Measurements from ENCODE around the gene OPN4. TPM values are rescaled to one million over a fixed set of nuclear protein-coding genes. Genes with fewer than 3 reads are reported as not detected.

OPN4 gene, protein sequence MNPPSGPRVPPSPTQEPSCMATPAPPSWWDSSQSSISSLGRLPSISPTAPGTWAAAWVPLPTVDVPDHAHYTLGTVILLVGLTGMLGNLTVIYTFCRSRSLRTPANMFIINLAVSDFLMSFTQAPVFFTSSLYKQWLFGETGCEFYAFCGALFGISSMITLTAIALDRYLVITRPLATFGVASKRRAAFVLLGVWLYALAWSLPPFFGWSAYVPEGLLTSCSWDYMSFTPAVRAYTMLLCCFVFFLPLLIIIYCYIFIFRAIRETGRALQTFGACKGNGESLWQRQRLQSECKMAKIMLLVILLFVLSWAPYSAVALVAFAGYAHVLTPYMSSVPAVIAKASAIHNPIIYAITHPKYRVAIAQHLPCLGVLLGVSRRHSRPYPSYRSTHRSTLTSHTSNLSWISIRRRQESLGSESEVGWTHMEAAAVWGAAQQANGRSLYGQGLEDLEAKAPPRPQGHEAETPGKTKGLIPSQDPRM
- total RNA-seq: 1 to 10 TPM in 1 of 4 donors, not detected in 3; 1.5 TPM

- TF ChIP-seq EP300 (IDR thresholded peaks at IDR 0.05; ENCODE audit: low read depth): no peak
- TF ChIP-seq POLR2A (IDR thresholded peaks at IDR 0.05): no peak
- no peak for TF ChIP-seq POLR2AphosphoS5 (IDR thresholded peaks at IDR 0.05)
- no peak for TF ChIP-seq CTCF (IDR thresholded peaks at IDR 0.05)
- intact Hi-C loops (cut with DNase I; ENCODE audit: low total_unique reads): no loop called here
- H3K27ac ChIP-seq: no peak within 1 kb of the TSS
- H3K4me3 ChIP-seq: no peak within 1 kb of the TSS
- WGBS, 2 donors (ENCODE audit: low coverage in 1 of 2): 92% methylated on average over 13 of the region's 17 CpGs; no CpG with 5 or more reads in 1 of the 2 donors
- no peaks in the 10 kb centered on the region for H3K36me3 ChIP-seq
- H3K27me3 ChIP-seq: no peaks in the 10 kb centered on the region
- H3K4me1 ChIP-seq: peaks cover 2 to 5% (median 4%) of the 10 kb centered on the region in 4 donors
- in situ Hi-C loops (cut with MboI; ENCODE audit: low pct_ligation_motif_present in 1 of 4, low pct_unique_long_range_greater_than_20kb in 1 of 4, low sequenced_read_pairs in 3 of 4): no loop called here
- H3K9me3 ChIP-seq: no peaks in the 10 kb centered on the region
- DNase-seq: peak; percentile 5
These were observed at the start of gene OPN4 for GRCh38 chr10:86654411-86655172. OPN4 (plus strand) TSS chr10:86654547; CDS start chr10:86654784, 237 bp downstream.

DNA sequence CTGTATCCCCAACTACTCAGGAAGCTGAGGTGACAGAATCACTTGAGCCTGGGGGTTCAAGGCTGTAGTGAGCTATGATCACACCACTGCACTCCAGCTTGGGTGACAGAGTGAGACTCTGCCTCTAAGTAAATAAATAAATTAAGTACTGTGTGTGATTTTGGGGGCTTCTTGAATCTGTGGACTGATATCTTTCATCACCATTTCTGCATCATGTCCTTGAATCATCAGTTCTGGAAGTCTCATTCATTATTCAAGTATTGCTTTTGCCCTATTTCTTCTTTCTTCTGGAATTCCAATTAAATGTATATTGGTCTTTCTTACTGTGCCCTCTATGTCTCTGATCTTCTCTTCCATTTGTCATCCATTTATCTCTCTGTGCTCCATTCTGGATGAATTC is 46.7 kb upstream of the OPN4 start:
- in situ Hi-C loops (cut with MboI; ENCODE audit: low pct_ligation_motif_present in 1 of 4, low pct_unique_long_range_greater_than_20kb in 1 of 4, low sequenced_read_pairs in 3 of 4): no loop called here

GRCh38 chr10:86609920-86610319 is 44.4 kb upstream of the OPN4 start:
- H3K27me3 ChIP-seq: no peaks in the 10 kb centered on the region
- no peaks in the 10 kb centered on the region for H3K4me1 ChIP-seq
- no peaks in the 10 kb centered on the region for H3K36me3 ChIP-seq
- TF ChIP-seq POLR2AphosphoS5 (IDR thresholded peaks at IDR 0.05): no peak
- no peak for TF ChIP-seq CTCF (IDR thresholded peaks at IDR 0.05)
- no peak for TF ChIP-seq POLR2A (IDR thresholded peaks at IDR 0.05)
- no peak for TF ChIP-seq EP300 (IDR thresholded peaks at IDR 0.05; ENCODE audit: low read depth)
- in situ Hi-C loops (cut with MboI; ENCODE audit: low pct_ligation_motif_present in 1 of 4, low pct_unique_long_range_greater_than_20kb in 1 of 4, low sequenced_read_pairs in 3 of 4) (no loop called here), intact Hi-C loops (cut with DNase I; ENCODE audit: low total_unique reads) (no loop called here)
- no peak for DNase-seq
- H3K9me3 ChIP-seq: no peaks in the 10 kb centered on the region
- no peak overlapping the region for H3K4me3 ChIP-seq
- H3K27ac ChIP-seq: no peak overlapping the region

More for the DNA sequence above, 46.7 kb upstream of the OPN4 start:
- intact Hi-C loops (cut with DNase I; ENCODE audit: low total_unique reads): no loop called here
- Histone ChIP-seq H3K4me3 (no peak overlapping the region), H3K27ac (no peak overlapping the region), H3K9me3 (no peaks in the 10 kb centered on the region), H3K4me1 (no peaks in the 10 kb centered on the region), H3K27me3 (no peaks in the 10 kb centered on the region), H3K36me3 (no peaks in the 10 kb centered on the region)
- no peak for TF ChIP-seq POLR2A (IDR thresholded peaks at IDR 0.05)
- no peak for TF ChIP-seq EP300 (IDR thresholded peaks at IDR 0.05; ENCODE audit: low read depth)
- TF ChIP-seq CTCF (IDR thresholded peaks at IDR 0.05): no peak
- DNase-seq: no peak

- no peaks in the 10 kb centered on the region for H3K27me3 ChIP-seq
- no peak overlapping the region for H3K4me3 ChIP-seq
- intact Hi-C loops (cut with DNase I; ENCODE audit: low total_unique reads) (no loop called here), in situ Hi-C loops (cut with MboI; ENCODE audit: low pct_ligation_motif_present in 1 of 4, low pct_unique_long_range_greater_than_20kb in 1 of 4, low sequenced_read_pairs in 3 of 4) (no loop called here)
- no peaks in the 10 kb centered on the region for H3K4me1 ChIP-seq
- TF ChIP-seq EP300 (IDR thresholded peaks at IDR 0.05; ENCODE audit: low read depth) (no peak), POLR2AphosphoS5 (IDR thresholded peaks at IDR 0.05) (no peak), POLR2A (IDR thresholded peaks at IDR 0.05) (no peak), CTCF (IDR thresholded peaks at IDR 0.05) (no peak)
- DNase-seq: no peak
- no peaks in the 10 kb centered on the region for H3K36me3 ChIP-seq
- WGBS, 2 donors (ENCODE audit: low coverage in 1 of 2): 80 to 100% methylated on average over 1 of the region's 1 CpG
- H3K27ac ChIP-seq: no peak overlapping the region
- no peaks in the 10 kb centered on the region for H3K9me3 ChIP-seq
These were observed 43.0 kb upstream of the OPN4 start for GRCh38 chr10:86611386-86611785.

All from transverse colon (tissue), 4 donors.